Breast epithelium (tissue), 3 donors: ENCODE results near the gene MYMK.

Source experiments
- CTCF ChIP-seq, 3 donors: fragments of 450-650 bp; IDR thresholded peaks; one replicate each; pipeline ENCODE4 v1.5.1; 2016 to 2017; ENCODE audit warnings: antibody characterized with exemption in 3 of 3, mild to moderate bottlenecking in 3 of 3, moderate library complexity in 3 of 3
- POLR2A ChIP-seq: fragments of 450-650 bp; IDR thresholded peaks from one replicate; pipeline ENCODE4 v1.6.1; 2016; ENCODE audit warnings: antibody characterized with exemption, mild to moderate bottlenecking, moderate library complexity

DNA sequence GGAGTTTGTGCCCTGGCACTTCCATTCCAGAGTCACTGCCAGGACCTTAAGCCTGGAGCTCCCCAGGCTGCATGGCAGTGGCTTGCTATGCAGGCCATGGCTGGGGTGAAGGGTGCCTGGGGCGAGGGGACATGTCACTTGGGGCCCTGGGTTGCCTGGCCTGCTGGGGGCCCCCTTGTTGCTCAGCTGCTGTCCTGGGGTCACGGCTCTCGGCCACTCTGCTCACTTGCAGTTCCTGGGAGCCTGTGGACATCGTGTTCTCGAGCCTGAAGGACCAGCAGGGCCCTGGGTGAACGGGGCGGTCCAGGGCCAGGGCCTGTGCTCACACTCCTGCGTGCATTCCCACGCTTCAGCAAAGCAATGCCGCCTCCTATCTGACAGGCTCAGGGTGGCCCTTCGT is 31.3 kb downstream of the MYMK start:
- TF ChIP-seq CTCF (IDR thresholded peaks at IDR 0.05), result no peak
- no peak for TF ChIP-seq POLR2A
